HepG2 (cell line): ENCODE results near the gene INO80B. TPM values are rescaled to one million over a fixed set of nuclear protein-coding genes. Genes with fewer than 3 reads are reported as not detected.
A peak's percentile ranks its signal among the peaks of the same experiment; 100 is the strongest.

Experiments
- ISL2 ChIP-seq: sonication (generic); formaldehyde crosslinking; IDR thresholded peaks from 2 replicates; pipeline ENCODE4 v1.5.0; 2020; ENCODE audit warnings: missing genetic modification reagents
- MAZ ChIP-seq, 2 experiments: sonication (generic) in 1 of 2; formaldehyde crosslinking in 1 of 2; IDR thresholded peaks; 2 replicates each; pipeline versions ENCODE4 v1.5.0 to v1.6.1; 2012 to 2020; ENCODE audit warnings: low read depth in 2 of 2, mild to moderate bottlenecking in 2 of 2, borderline replicate concordance in 1 of 2, improper control_type of control experiment in 1 of 2, low read length in 1 of 2, missing genetic modification reagents in 1 of 2, moderate library complexity in 1 of 2
- NR3C1 ChIP-seq: sonication (generic); formaldehyde crosslinking; IDR thresholded peaks from 2 replicates; pipeline ENCODE4 v1.4.0; 2020; ENCODE audit warnings: missing genetic modification reagents
- SMAD1 ChIP-seq: sonication (generic); formaldehyde crosslinking; IDR thresholded peaks from 2 replicates; pipeline ENCODE4 v1.4.0; 2020; ENCODE audit warnings: missing genetic modification reagents, low read depth, mild to moderate bottlenecking, borderline replicate concordance
- ZNF263 ChIP-seq: sonication (generic); formaldehyde crosslinking; IDR thresholded peaks from 2 replicates; pipeline ENCODE4 v1.4.0; 2020; ENCODE audit warnings: missing genetic modification reagents
- ZNF354B ChIP-seq: sonication (generic); formaldehyde crosslinking; IDR thresholded peaks from 2 replicates; pipeline ENCODE4 v1.8.0; 2022; ENCODE audit warnings: mild to moderate bottlenecking, missing genetic modification reagents
- ZNF562 ChIP-seq: sonication (generic); formaldehyde crosslinking; IDR thresholded peaks from 2 replicates; pipeline ENCODE4 v1.8.0; 2022; ENCODE audit warnings: missing genetic modification reagents, borderline replicate concordance
- ZNF605 ChIP-seq: sonication (generic); formaldehyde crosslinking; IDR thresholded peaks from 2 replicates; pipeline ENCODE4 v1.8.0; 2022; ENCODE audit warnings: mild to moderate bottlenecking, missing genetic modification reagents
- ZNF616 ChIP-seq: sonication (generic); formaldehyde crosslinking; IDR thresholded peaks from 2 replicates; pipeline ENCODE4 v1.5.0; 2020; ENCODE audit warnings: low read depth, mild to moderate bottlenecking, missing genetic modification reagents
- ZNF709 ChIP-seq: sonication (generic); formaldehyde crosslinking; IDR thresholded peaks from 2 replicates; pipeline ENCODE4 v1.5.0; 2020; ENCODE audit warnings: mild to moderate bottlenecking, missing genetic modification reagents
- ZNF720 ChIP-seq: sonication (generic); formaldehyde crosslinking; IDR thresholded peaks from 2 replicates; pipeline ENCODE4 v1.4.0; 2020; ENCODE audit warnings: missing genetic modification reagents
- ZNF749 ChIP-seq: sonication (generic); formaldehyde crosslinking; IDR thresholded peaks from 2 replicates; pipeline ENCODE4 v1.8.0; 2022; ENCODE audit warnings: mild to moderate bottlenecking, missing genetic modification reagents, moderate library complexity, borderline replicate concordance
- ZNF75D ChIP-seq: sonication (generic); formaldehyde crosslinking; IDR thresholded peaks from 2 replicates; pipeline ENCODE4 v1.8.1; 2023; ENCODE audit warnings: missing genetic modification reagents, mild to moderate bottlenecking, borderline replicate concordance
- polyA plus RNA-seq, 8 experiments: library from polyadenylated mRNA; depleted of rRNA in 3 of 8; stranded (reverse) in 7 of 8; unstranded in 1 of 8; fragments of >200 nt; fragmentation: Illumina TruSeq in 4 of 8; extraction: Trizol in 4 of 8; gene quantifications; 2 replicates each; pipeline versions ENCODE4 v1.2.1 to v1.2.3, GENCODE V29; 2011 to 2016; ENCODE audit warnings: low read depth in 4 of 8, missing spikeins in 1 of 8, mixed read lengths in 1 of 8; ENCODE audit not compliant: insufficient read depth in 1 of 8
- total RNA-seq, 5 experiments: library from RNA; depleted of rRNA; stranded (reverse); fragments of >200 nt; fragmentation: Illumina TruSeq; extraction: Trizol; gene quantifications; 2 replicates each; pipeline ENCODE4 v1.2.3, GENCODE V29; 2016; ENCODE audit warnings: low read depth in 1 of 5
- TF ChIP-seq, protein P1 (sequence below): sonication (generic); formaldehyde crosslinking; IDR thresholded peaks from 2 replicates; pipeline ENCODE4 v1.5.0; 2020; ENCODE audit warnings: missing genetic modification reagents
- TF ChIP-seq, protein P2 (sequence below), 2 experiments: fragments of 450-650 bp in 1 of 2; sonication (generic) in 1 of 2; formaldehyde crosslinking; IDR thresholded peaks; 2 replicates each; pipeline versions ENCODE4 v1.5.0 to v1.8.0; 2020 to 2022; ENCODE audit warnings: mild to moderate bottlenecking in 1 of 2, missing genetic modification reagents in 1 of 2
- TF ChIP-seq, protein P3 (sequence below): sonication (generic); formaldehyde crosslinking; IDR thresholded peaks from 2 replicates; pipeline ENCODE4 v1.4.0; 2020; ENCODE audit warnings: mild to moderate bottlenecking, missing genetic modification reagents
- TF ChIP-seq, protein P4 (sequence below): sonication (generic); formaldehyde crosslinking; IDR thresholded peaks from 2 replicates; pipeline ENCODE4 v1.9.0; 2022; ENCODE audit warnings: low read depth, missing genetic modification reagents

Gene INO80B
- total and polyA plus RNA-seq, 2 of the 13 experiments (the other 11 are each of a cell fraction or from before 2014, with no cell fraction given) = 6.2 to 14.5 TPM

DNA sequence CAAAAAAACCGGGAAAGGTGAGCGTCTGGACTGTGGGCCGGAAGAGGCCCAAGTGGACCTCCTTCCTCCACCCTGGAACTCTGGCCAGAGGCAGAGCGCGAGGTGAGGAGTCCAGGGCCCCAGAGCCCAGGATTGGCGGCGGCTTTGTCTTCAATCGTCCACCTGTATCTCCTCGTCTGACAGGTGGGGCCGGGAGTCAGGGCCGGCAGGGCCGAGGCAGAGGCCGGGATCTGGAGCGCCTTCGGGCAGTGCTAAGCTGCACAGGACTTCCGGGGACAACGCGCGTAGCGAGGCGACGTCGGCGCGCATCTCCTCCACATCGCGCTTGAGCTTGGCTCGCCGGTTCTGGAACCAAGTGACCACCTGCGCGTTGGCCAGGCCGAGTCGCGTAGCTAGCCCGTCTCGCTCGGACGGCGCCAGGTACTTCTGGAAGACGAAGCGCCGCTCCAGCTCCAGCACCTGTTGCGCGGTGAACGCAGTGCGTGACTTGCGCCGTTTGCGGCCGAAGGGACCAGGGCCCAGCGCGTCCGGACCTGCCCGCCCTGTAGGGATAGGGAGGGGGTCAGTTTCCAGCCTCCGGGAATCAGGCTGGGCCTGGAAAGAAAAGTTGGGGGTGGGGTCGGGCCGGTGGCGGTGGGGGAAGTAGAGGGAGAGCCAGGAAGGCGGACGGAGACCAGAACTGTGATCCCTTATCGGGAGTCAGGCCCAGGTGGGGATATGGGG, 43.1 kb downstream of the INO80B start (continued):
- TF ChIP-seq, protein P1, sequence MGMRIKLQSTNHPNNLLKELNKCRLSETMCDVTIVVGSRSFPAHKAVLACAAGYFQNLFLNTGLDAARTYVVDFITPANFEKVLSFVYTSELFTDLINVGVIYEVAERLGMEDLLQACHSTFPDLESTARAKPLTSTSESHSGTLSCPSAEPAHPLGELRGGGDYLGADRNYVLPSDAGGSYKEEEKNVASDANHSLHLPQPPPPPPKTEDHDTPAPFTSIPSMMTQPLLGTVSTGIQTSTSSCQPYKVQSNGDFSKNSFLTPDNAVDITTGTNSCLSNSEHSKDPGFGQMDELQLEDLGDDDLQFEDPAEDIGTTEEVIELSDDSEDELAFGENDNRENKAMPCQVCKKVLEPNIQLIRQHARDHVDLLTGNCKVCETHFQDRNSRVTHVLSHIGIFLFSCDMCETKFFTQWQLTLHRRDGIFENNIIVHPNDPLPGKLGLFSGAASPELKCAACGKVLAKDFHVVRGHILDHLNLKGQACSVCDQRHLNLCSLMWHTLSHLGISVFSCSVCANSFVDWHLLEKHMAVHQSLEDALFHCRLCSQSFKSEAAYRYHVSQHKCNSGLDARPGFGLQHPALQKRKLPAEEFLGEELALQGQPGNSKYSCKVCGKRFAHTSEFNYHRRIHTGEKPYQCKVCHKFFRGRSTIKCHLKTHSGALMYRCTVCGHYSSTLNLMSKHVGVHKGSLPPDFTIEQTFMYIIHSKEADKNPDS (CRISPR knock-in tag) = 0 out of 2 replicates have a peak, but pooled peaks have one; percentile 10
- no peak for TF ChIP-seq ZNF605 (CRISPR knock-in tag)
- no peak for TF ChIP-seq ZNF720 (CRISPR knock-in tag)
- 0 out of 2 replicates have a peak, but pooled peaks have one; percentile 83 for TF ChIP-seq ZNF616 (CRISPR knock-in tag)
- TF ChIP-seq, protein P2, sequence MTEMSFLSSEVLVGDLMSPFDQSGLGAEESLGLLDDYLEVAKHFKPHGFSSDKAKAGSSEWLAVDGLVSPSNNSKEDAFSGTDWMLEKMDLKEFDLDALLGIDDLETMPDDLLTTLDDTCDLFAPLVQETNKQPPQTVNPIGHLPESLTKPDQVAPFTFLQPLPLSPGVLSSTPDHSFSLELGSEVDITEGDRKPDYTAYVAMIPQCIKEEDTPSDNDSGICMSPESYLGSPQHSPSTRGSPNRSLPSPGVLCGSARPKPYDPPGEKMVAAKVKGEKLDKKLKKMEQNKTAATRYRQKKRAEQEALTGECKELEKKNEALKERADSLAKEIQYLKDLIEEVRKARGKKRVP (CRISPR knock-in tag; IDR thresholded peaks at IDR 0.05) = 0 out of 4 replicates have a peak, but pooled peaks of 1 of the 2 experiments have one; percentile 26
- TF ChIP-seq NR3C1 (CRISPR knock-in tag) = no peak
- TF ChIP-seq MAZ (IDR thresholded peaks at IDR 0.05; ENCODE audit: borderline replicate concordance, low read depth, low read length) = no peak
- peak; percentile 82 for TF ChIP-seq MAZ (CRISPR knock-in tag; IDR thresholded peaks at IDR 0.05; ENCODE audit: low read depth)
- 0 out of 2 replicates have a peak, but pooled peaks have one; percentile 18 for TF ChIP-seq ISL2 (CRISPR knock-in tag)
- TF ChIP-seq ZNF354B (CRISPR knock-in tag) = peak; percentile 80; the same call in 1 of the 2 replicates
- TF ChIP-seq ZNF75D = 0 out of 2 replicates have a peak, but pooled peaks have one; percentile 84
- TF ChIP-seq ZNF263 = peak; percentile 51
- TF ChIP-seq ZNF562 (CRISPR knock-in tag) = 0 out of 2 replicates have a peak, but pooled peaks have one; percentile 24
- TF ChIP-seq SMAD1 (CRISPR knock-in tag) = no peak
- TF ChIP-seq, protein P3, sequence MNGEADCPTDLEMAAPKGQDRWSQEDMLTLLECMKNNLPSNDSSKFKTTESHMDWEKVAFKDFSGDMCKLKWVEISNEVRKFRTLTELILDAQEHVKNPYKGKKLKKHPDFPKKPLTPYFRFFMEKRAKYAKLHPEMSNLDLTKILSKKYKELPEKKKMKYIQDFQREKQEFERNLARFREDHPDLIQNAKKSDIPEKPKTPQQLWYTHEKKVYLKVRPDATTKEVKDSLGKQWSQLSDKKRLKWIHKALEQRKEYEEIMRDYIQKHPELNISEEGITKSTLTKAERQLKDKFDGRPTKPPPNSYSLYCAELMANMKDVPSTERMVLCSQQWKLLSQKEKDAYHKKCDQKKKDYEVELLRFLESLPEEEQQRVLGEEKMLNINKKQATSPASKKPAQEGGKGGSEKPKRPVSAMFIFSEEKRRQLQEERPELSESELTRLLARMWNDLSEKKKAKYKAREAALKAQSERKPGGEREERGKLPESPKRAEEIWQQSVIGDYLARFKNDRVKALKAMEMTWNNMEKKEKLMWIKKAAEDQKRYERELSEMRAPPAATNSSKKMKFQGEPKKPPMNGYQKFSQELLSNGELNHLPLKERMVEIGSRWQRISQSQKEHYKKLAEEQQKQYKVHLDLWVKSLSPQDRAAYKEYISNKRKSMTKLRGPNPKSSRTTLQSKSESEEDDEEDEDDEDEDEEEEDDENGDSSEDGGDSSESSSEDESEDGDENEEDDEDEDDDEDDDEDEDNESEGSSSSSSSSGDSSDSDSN (CRISPR knock-in tag) = peak; percentile 70
- no peak for TF ChIP-seq ZNF709 (CRISPR knock-in tag)
- TF ChIP-seq ZNF749 (CRISPR knock-in tag) = peak; percentile 28; the same call in 1 of the 2 replicates
- TF ChIP-seq, protein P4, sequence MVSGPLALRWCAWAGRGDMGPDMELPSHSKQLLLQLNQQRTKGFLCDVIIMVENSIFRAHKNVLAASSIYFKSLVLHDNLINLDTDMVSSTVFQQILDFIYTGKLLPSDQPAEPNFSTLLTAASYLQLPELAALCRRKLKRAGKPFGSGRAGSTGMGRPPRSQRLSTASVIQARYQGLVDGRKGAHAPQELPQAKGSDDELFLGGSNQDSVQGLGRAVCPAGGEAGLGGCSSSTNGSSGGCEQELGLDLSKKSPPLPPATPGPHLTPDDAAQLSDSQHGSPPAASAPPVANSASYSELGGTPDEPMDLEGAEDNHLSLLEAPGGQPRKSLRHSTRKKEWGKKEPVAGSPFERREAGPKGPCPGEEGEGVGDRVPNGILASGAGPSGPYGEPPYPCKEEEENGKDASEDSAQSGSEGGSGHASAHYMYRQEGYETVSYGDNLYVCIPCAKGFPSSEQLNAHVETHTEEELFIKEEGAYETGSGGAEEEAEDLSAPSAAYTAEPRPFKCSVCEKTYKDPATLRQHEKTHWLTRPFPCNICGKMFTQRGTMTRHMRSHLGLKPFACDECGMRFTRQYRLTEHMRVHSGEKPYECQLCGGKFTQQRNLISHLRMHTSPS (CRISPR knock-in tag) = peak; percentile 65; the same call in 1 of the 2 replicates
